Nephron (organoid): ENCODE results near the gene NAV2.

Experiments
- H3K27ac Mint-ChIP-seq, 3 experiments: 2 replicates each; pipeline ENCODE4 v1.8.0; 2020; ENCODE audit warnings: mixed read lengths in 3 of 3, mild to moderate bottlenecking in 2 of 3, moderate library complexity in 1 of 3
- H3K27me3 Mint-ChIP-seq: 2 replicates; pipeline ENCODE4 v1.8.0; 2021; ENCODE audit warnings: low read depth, mild to moderate bottlenecking, moderate library complexity, mixed read lengths
- H3K36me3 Mint-ChIP-seq: 2 replicates; pipeline ENCODE4 v1.8.0; 2020; ENCODE audit warnings: low read depth, mixed read lengths
- H3K4me1 Mint-ChIP-seq: 2 replicates; pipeline ENCODE4 v1.8.0; 2020; ENCODE audit warnings: mixed read lengths
- H3K4me3 Mint-ChIP-seq, 3 experiments: 2 replicates each; pipeline ENCODE4 v1.8.0; 2020; ENCODE audit warnings: mild to moderate bottlenecking in 3 of 3, mixed read lengths in 3 of 3, moderate library complexity in 2 of 3
- H3K9me3 Mint-ChIP-seq: 2 replicates; pipeline ENCODE4 v1.8.0; 2020; ENCODE audit warnings: mixed read lengths
- CTCF ChIP-seq, 3 experiments: fragments of 200-600 bp; sonication (generic); IDR thresholded peaks; one replicate each; pipeline ENCODE4 v1.5.0; 2021; ENCODE audit warnings: antibody characterized with exemption in 3 of 3; ENCODE audit not compliant: unreplicated experiment in 3 of 3

Gene NAV2

GRCh38 chr11:20110908-20111669 lies 398.5 kb downstream of the NAV2 start:
- Mint-ChIP-seq H3K4me3 (no peak overlapping the region), H3K27me3 (no peaks in the 10 kb centered on the region), H3K27ac (peak overlapping the region in 1 of 3 experiments; percentile 20), H3K36me3 (peaks cover 34% of the 10 kb centered on the region), H3K4me1 (no peaks in the 10 kb centered on the region), H3K9me3 (no peaks in the 10 kb centered on the region)
- TF ChIP-seq CTCF (IDR thresholded peaks at IDR 0.05; ENCODE audit: unreplicated experiment in 3 of 3), result peak; percentile 80 to 85 (median 84)

- no peaks in the 10 kb centered on the region for H3K4me1 Mint-ChIP-seq
- no peak for TF ChIP-seq CTCF (IDR thresholded peaks at IDR 0.05; ENCODE audit: unreplicated experiment in 3 of 3)
Observed at GRCh38 chr11:20111871-20112270, 399.2 kb downstream of the NAV2 start.

GRCh38 chr11:20112291-20113148 lies 399.9 kb downstream of the NAV2 start:
- H3K36me3 Mint-ChIP-seq, result peaks cover 36% of the 10 kb centered on the region
- H3K4me3 Mint-ChIP-seq, result no peak overlapping the region
- TF ChIP-seq CTCF (IDR thresholded peaks at IDR 0.05; ENCODE audit: unreplicated experiment in 3 of 3), result no peak
- no peaks in the 10 kb centered on the region for H3K4me1 Mint-ChIP-seq
- H3K27me3 Mint-ChIP-seq, result no peaks in the 10 kb centered on the region
- peak overlapping the region in 2 of 3 experiments; percentile 8 to 75 for H3K27ac Mint-ChIP-seq
- no peaks in the 10 kb centered on the region for H3K9me3 Mint-ChIP-seq

More at GRCh38 chr11:20111871-20112270, 399.2 kb downstream of the NAV2 start:
- Mint-ChIP-seq H3K27ac (peak overlapping the region in 2 of 3 experiments; percentile 8 to 75), H3K36me3 (peaks cover 38% of the 10 kb centered on the region), H3K9me3 (no peaks in the 10 kb centered on the region), H3K4me3 (no peak overlapping the region), H3K27me3 (no peaks in the 10 kb centered on the region)

- Mint-ChIP-seq H3K9me3 (no peaks in the 10 kb centered on the region), H3K4me1 (no peaks in the 10 kb centered on the region), H3K4me3 (no peak overlapping the region), H3K36me3 (peaks cover 38% of the 10 kb centered on the region), H3K27ac (no peak overlapping the region), H3K27me3 (no peaks in the 10 kb centered on the region)
- TF ChIP-seq CTCF (IDR thresholded peaks at IDR 0.05; ENCODE audit: unreplicated experiment in 3 of 3), result no peak
Observed at GRCh38 chr11:20113149-20113438, 400.5 kb downstream of the NAV2 start.

- no peak for TF ChIP-seq CTCF (IDR thresholded peaks at IDR 0.05; ENCODE audit: unreplicated experiment in 3 of 3)
- H3K27ac Mint-ChIP-seq, result peak overlapping the region in 1 of 3 experiments; percentile 1
- H3K4me1 Mint-ChIP-seq, result no peaks in the 10 kb centered on the region
- H3K4me3 Mint-ChIP-seq, result no peak overlapping the region
- H3K9me3 Mint-ChIP-seq, result no peaks in the 10 kb centered on the region
- peaks cover 50% of the 10 kb centered on the region for H3K36me3 Mint-ChIP-seq
- peaks cover 5% of the 10 kb centered on the region for H3K27me3 Mint-ChIP-seq
Observed at GRCh38 chr11:20114588-20114987, 402.0 kb downstream of the NAV2 start.
